HepG2 (cell line): ENCODE data around the gene CTSW. TPM values are rescaled to one million over a fixed set of nuclear protein-coding genes. Genes with fewer than 3 reads are reported as not detected.

ENCODE experiments used
- CENPBD1 ChIP-seq: sonication (generic); formaldehyde crosslinking; IDR thresholded peaks from 2 replicates; pipeline ENCODE4 v1.8.0; 2022; ENCODE audit warnings: missing genetic modification reagents, low read depth, mild to moderate bottlenecking, borderline replicate concordance
- IKZF5 ChIP-seq: IDR thresholded peaks from 2 replicates; pipeline ENCODE4 v1.6.1; 2018; ENCODE audit warnings: missing genetic modification reagents, mild to moderate bottlenecking, missing compliant biosample characterization
- PRDM10 ChIP-seq: sonication (generic); formaldehyde crosslinking; IDR thresholded peaks from 2 replicates; pipeline ENCODE4 v1.4.0; 2020; ENCODE audit warnings: low read depth, missing genetic modification reagents
- TAF1 ChIP-seq: sonication (generic); formaldehyde crosslinking; IDR thresholded peaks from 2 replicates; pipeline ENCODE4 v1.4.0; 2020; ENCODE audit warnings: missing genetic modification reagents
- ZBTB21 ChIP-seq: sonication (generic); formaldehyde crosslinking; IDR thresholded peaks from 2 replicates; pipeline ENCODE4 v1.4.0; 2020; ENCODE audit warnings: missing genetic modification reagents
- ZBTB46 ChIP-seq: sonication (generic); formaldehyde crosslinking; IDR thresholded peaks from 2 replicates; pipeline ENCODE4 v1.4.0; 2020; ENCODE audit warnings: mild to moderate bottlenecking, missing genetic modification reagents, borderline replicate concordance
- ZHX2 ChIP-seq, 2 experiments: sonication (generic) in 1 of 2; formaldehyde crosslinking in 1 of 2; IDR thresholded peaks; 2 replicates each; pipeline versions ENCODE4 v1.6.1 to v1.9.0; 2014 to 2022; ENCODE audit warnings: antibody characterized with exemption in 1 of 2, borderline replicate concordance in 1 of 2, inconsistent platforms in 1 of 2, low read depth in 1 of 2, missing genetic modification reagents in 1 of 2
- ZNF160 ChIP-seq: sonication (generic); formaldehyde crosslinking; IDR thresholded peaks from 2 replicates; pipeline ENCODE4 v1.8.0; 2022; ENCODE audit warnings: mild to moderate bottlenecking, inconsistent platforms, missing genetic modification reagents
- ZNF180 ChIP-seq: sonication (generic); formaldehyde crosslinking; IDR thresholded peaks from 2 replicates; pipeline ENCODE4 v1.4.0; 2020; ENCODE audit warnings: low read depth, missing genetic modification reagents, borderline replicate concordance
- ZNF282 ChIP-seq: fragments of 450-650 bp; IDR thresholded peaks from 2 replicates; pipeline ENCODE4 v1.6.1; 2018; ENCODE audit not compliant: partially characterized antibody
- ZNF737 ChIP-seq: sonication (generic); formaldehyde crosslinking; IDR thresholded peaks from 2 replicates; pipeline ENCODE4 v1.5.0; 2020; ENCODE audit warnings: missing genetic modification reagents, mild to moderate bottlenecking, borderline replicate concordance
- ZNF788 ChIP-seq: sonication (generic); formaldehyde crosslinking; IDR thresholded peaks from 2 replicates; pipeline ENCODE4 v1.5.0; 2020; ENCODE audit warnings: mild to moderate bottlenecking, missing genetic modification reagents, borderline replicate concordance
- polyA plus RNA-seq, 8 experiments: library from polyadenylated mRNA; depleted of rRNA in 3 of 8; stranded (reverse) in 7 of 8; unstranded in 1 of 8; fragments of >200 nt; fragmentation: Illumina TruSeq in 4 of 8; extraction: Trizol in 4 of 8; gene quantifications; 2 replicates each; pipeline versions ENCODE4 v1.2.1 to v1.2.3, GENCODE V29; 2011 to 2016; ENCODE audit warnings: low read depth in 4 of 8, missing spikeins in 1 of 8, mixed read lengths in 1 of 8; ENCODE audit not compliant: insufficient read depth in 1 of 8
- total RNA-seq, 5 experiments: library from RNA; depleted of rRNA; stranded (reverse); fragments of >200 nt; fragmentation: Illumina TruSeq; extraction: Trizol; gene quantifications; 2 replicates each; pipeline ENCODE4 v1.2.3, GENCODE V29; 2016; ENCODE audit warnings: low read depth in 1 of 5

The CTSW gene
- total and polyA plus RNA-seq, 2 of the 13 experiments (the other 11 are each of a cell fraction or from before 2014, with no cell fraction given), result 0.09 TPM; not detected in 1

GRCh38 chr11:65860278-65861164 is 19.1 kb upstream of the CTSW start, which contains the start of gene MUS81 (continued):
- TF ChIP-seq ZNF788 (CRISPR knock-in tag) (peak; percentile 78; the same call in 1 of the 2 replicates), PRDM10 (peak; percentile 67; the same call in 1 of the 2 replicates), ZNF282 (no peak), ZNF160 (peak; percentile 72; the same call in 1 of the 2 replicates), ZNF180 (CRISPR knock-in tag) (no peak), CENPBD1 (CRISPR knock-in tag) (no peak), ZNF737 (no peak), ZHX2 (IDR thresholded peaks at IDR 0.05; ENCODE audit: low read depth) (0 out of 2 replicates have a peak, but pooled peaks have one; percentile 56), ZHX2 (CRISPR knock-in tag; IDR thresholded peaks at IDR 0.05; ENCODE audit: borderline replicate concordance) (0 out of 2 replicates have a peak, but pooled peaks have one; percentile 21), ZBTB46 (CRISPR knock-in tag) (no peak), TAF1 (CRISPR knock-in tag) (peak; percentile 75), IKZF5 (CRISPR knock-in tag) (peak; percentile 50; the same call in 1 of the 2 replicates), ZBTB21 (no peak)
